Testis (tissue), 3 donors: Measurements from ENCODE around the gene PVR. TPM values are rescaled to one million over a fixed set of nuclear protein-coding genes. Genes with fewer than 3 reads are reported as not detected.
A peak's percentile ranks its signal among the peaks of the same experiment; 100 is the strongest.

ENCODE experiments used
- DNase-seq: peaks from one replicate; pipeline ENCODE4 v3.0.0-alpha.2; 2019
- H3K27ac ChIP-seq, 2 donors: fragments of 200-600 bp; sonication (generic); one replicate each; pipeline ENCODE4 v1.5.1; 2019
- H3K27me3 ChIP-seq: fragments of 200-600 bp; sonication (generic); one replicate; pipeline ENCODE4 v1.5.1; 2019
- H3K36me3 ChIP-seq: fragments of 200-600 bp; sonication (generic); one replicate; pipeline ENCODE4 v1.5.1; 2017; ENCODE audit warnings: low read depth; ENCODE audit errors: missing control alignments
- H3K4me1 ChIP-seq: fragments of 200-600 bp; sonication (generic); one replicate; pipeline ENCODE4 v1.5.1; 2019
- H3K4me3 ChIP-seq, 2 donors: fragments of 200-600 bp; sonication (generic); one replicate each; pipeline ENCODE4 v1.5.1; 2017 to 2019
- H3K9me3 ChIP-seq: fragments of 200-600 bp; sonication (generic); one replicate; pipeline ENCODE4 v1.5.1; 2017
- CTCF ChIP-seq, 3 experiments: fragments of 450-650 bp in 2 of 3; fragments of 200-600 bp in 1 of 3; sonication (generic) in 1 of 3; IDR thresholded peaks; one replicate each; pipeline ENCODE4 v1.5.1; 2016 to 2019; ENCODE audit warnings: antibody characterized with exemption in 3 of 3, mild to moderate bottlenecking in 2 of 3, moderate library complexity in 1 of 3
- POLR2A ChIP-seq: fragments of 450-650 bp; IDR thresholded peaks from one replicate; pipeline ENCODE4 v1.6.1; 2017; ENCODE audit warnings: antibody characterized with exemption, mild to moderate bottlenecking, moderate library complexity
- WGBS, 2 donors: methylation state at CpG; one replicate each; pipeline ENCODE4 v1.1.5; 2018; 5-methylcytosine and 5-hydroxymethylcytosine counted together
- intact Hi-C: fragments of 100-400 bp; cut with DNase I; formaldehyde crosslinking; loops from one replicate; pipeline ENCODE4 v1.15.1; 2023; ENCODE audit warnings: low total_unique reads
- polyA plus RNA-seq: library from polyadenylated mRNA; stranded (reverse); fragments of 350-450 nt; fragmentation: Illumina TruSeq; extraction: RNeasy Lipid Tissue Mini Kit (QIAGEN cat#74804); gene quantifications from one replicate; pipeline ENCODE4 v1.2.3, GENCODE V29; 2014; ENCODE audit warnings: low read depth, low replicate concordance; ENCODE audit not compliant: insufficient read depth
- total RNA-seq, 2 donors: library from RNA; depleted of rRNA; stranded (reverse); fragments of >200 nt; gene quantifications; one replicate each; pipeline ENCODE4 v1.2.3, GENCODE V29; 2016

PVR gene
- total and polyA plus RNA-seq, 3 donors from 2014 or later: 29.1 to 41.1 (median 31.9) TPM

GRCh38 chr19:44685877-44686276 is 42.2 kb downstream of the PVR start:
- no peaks in the 10 kb centered on the region for H3K9me3 ChIP-seq
- H3K27ac ChIP-seq: no peak overlapping the region
- no peak for TF ChIP-seq CTCF (IDR thresholded peaks at IDR 0.05)
- TF ChIP-seq POLR2A: no peak
- no peak overlapping the region for H3K4me3 ChIP-seq
- 73 to 83% methylated on average over 4 of the region's 4 CpGs for WGBS, 2 donors
- H3K4me1 ChIP-seq: no peaks in the 10 kb centered on the region
- H3K36me3 ChIP-seq: no peaks in the 10 kb centered on the region
- intact Hi-C loops: no loop called here
- DNase-seq: no peak
- no peaks in the 10 kb centered on the region for H3K27me3 ChIP-seq

GRCh38 chr19:44686896-44687295 is 43.2 kb downstream of the PVR start:
- intact Hi-C loops: no loop called here
- no peak for TF ChIP-seq CTCF (IDR thresholded peaks at IDR 0.05)
- TF ChIP-seq POLR2A: no peak
- Histone ChIP-seq H3K9me3 (no peaks in the 10 kb centered on the region), H3K4me3 (no peak overlapping the region), H3K27me3 (no peaks in the 10 kb centered on the region), H3K36me3 (no peaks in the 10 kb centered on the region), H3K27ac (no peak overlapping the region), H3K4me1 (no peaks in the 10 kb centered on the region)
- DNase-seq: no peak
- WGBS, 2 donors: 87 to 89% methylated on average over 4 of the region's 4 CpGs

GRCh38 chr19:44687888-44688287 is 44.2 kb downstream of the PVR start:
- H3K9me3 ChIP-seq: no peaks in the 10 kb centered on the region
- no peak for DNase-seq
- TF ChIP-seq CTCF (IDR thresholded peaks at IDR 0.05) (no peak), POLR2A (no peak)
- no peaks in the 10 kb centered on the region for H3K36me3 ChIP-seq
- intact Hi-C loops: no loop called here
- no peak overlapping the region for H3K27ac ChIP-seq
- no peak overlapping the region for H3K4me3 ChIP-seq
- WGBS, 2 donors: 87 to 90% methylated on average over 7 of the region's 7 CpGs
- no peaks in the 10 kb centered on the region for H3K27me3 ChIP-seq
- no peaks in the 10 kb centered on the region for H3K4me1 ChIP-seq

- WGBS, 2 donors: 44 to 49% methylated on average over 9 to 11 of the region's 11 CpGs
- no peak overlapping the region for H3K4me3 ChIP-seq
- intact Hi-C loops: no loop called here
- no peak overlapping the region for H3K27ac ChIP-seq
- peak; percentile 89 for DNase-seq
- no peaks in the 10 kb centered on the region for H3K9me3 ChIP-seq
- H3K27me3 ChIP-seq: no peaks in the 10 kb centered on the region
- H3K36me3 ChIP-seq: no peaks in the 10 kb centered on the region
- no peaks in the 10 kb centered on the region for H3K4me1 ChIP-seq
- TF ChIP-seq POLR2A: no peak
- peak; percentile 66 to 89 (median 86) for TF ChIP-seq CTCF (IDR thresholded peaks at IDR 0.05)
These were observed 45.8 kb downstream of the PVR start for GRCh38 chr19:44689290-44690130.

GRCh38 chr19:44690131-44690440 is 46.4 kb downstream of the PVR start:
- H3K36me3 ChIP-seq: no peaks in the 10 kb centered on the region
- TF ChIP-seq POLR2A (no peak), CTCF (IDR thresholded peaks at IDR 0.05) (no peak)
- intact Hi-C loops: no loop called here
- no peak overlapping the region for H3K27ac ChIP-seq
- H3K9me3 ChIP-seq: no peaks in the 10 kb centered on the region
- H3K4me3 ChIP-seq: no peak overlapping the region
- 86 to 88% methylated on average over 3 of the region's 3 CpGs for WGBS, 2 donors
- DNase-seq: no peak
- H3K4me1 ChIP-seq: no peaks in the 10 kb centered on the region
- no peaks in the 10 kb centered on the region for H3K27me3 ChIP-seq
